GM23248 (cell line): ENCODE measurements around the gene NBPF15. TPM values are rescaled to one million over a fixed set of nuclear protein-coding genes. Genes with fewer than 3 reads are reported as not detected.
"Not testable (repeated sequence)": the region's sequence is repeated elsewhere in the genome, so short reads cannot be mapped to it uniquely, and the experiment has no call there.

Experiments
- DNase-seq: peaks from one replicate; pipeline ENCODE4 v3.0.0-alpha.2; 2015
- H2AFZ ChIP-seq: fragments of 200-600 bp; sonication (generic); 2 replicates; pipeline ENCODE4 v1.6.1; 2016; ENCODE audit warnings: antibody characterized with exemption
- H3F3A ChIP-seq: fragments of 200-600 bp; sonication (generic); 2 replicates; pipeline ENCODE4 v1.6.1; 2016; ENCODE audit warnings: mild to moderate bottlenecking, antibody characterized with exemption, mixed run types; ENCODE audit not compliant: insufficient read depth
- H3K27ac ChIP-seq: fragments of 200-600 bp; sonication (generic); 2 replicates; pipeline ENCODE4 v1.5.1; 2016; ENCODE audit warnings: mild to moderate bottlenecking
- H3K27me3 ChIP-seq: fragments of 200-600 bp; sonication (generic); replicated peaks from 2 replicates; pipeline ENCODE4 v1.6.1; 2016; ENCODE audit warnings: mild to moderate bottlenecking; ENCODE audit not compliant: insufficient read depth
- H3K36me3 ChIP-seq: fragments of 200-600 bp; sonication (generic); 2 replicates; pipeline ENCODE4 v1.6.1; 2016; ENCODE audit warnings: low read depth, mild to moderate bottlenecking
- H3K4me1 ChIP-seq: fragments of 200-600 bp; sonication (generic); 2 replicates; pipeline ENCODE4 v1.6.1; 2016; ENCODE audit warnings: mild to moderate bottlenecking; ENCODE audit not compliant: insufficient read depth
- H3K4me2 ChIP-seq: fragments of 200-600 bp; sonication (generic); one replicate; pipeline ENCODE4 v1.6.1; 2016; ENCODE audit warnings: mild to moderate bottlenecking; ENCODE audit not compliant: unreplicated experiment
- H3K4me3 ChIP-seq: fragments of 200-600 bp; sonication (generic); 2 replicates; pipeline ENCODE4 v1.5.1; 2016; ENCODE audit warnings: mild to moderate bottlenecking
- H3K79me2 ChIP-seq: fragments of 200-600 bp; sonication (generic); 2 replicates; pipeline ENCODE4 v1.6.1; 2016; ENCODE audit warnings: mild to moderate bottlenecking; ENCODE audit not compliant: insufficient read depth
- H3K9ac ChIP-seq: fragments of 200-600 bp; sonication (generic); 2 replicates; pipeline ENCODE4 v1.6.1; 2016; ENCODE audit warnings: mild to moderate bottlenecking
- H3K9me2 ChIP-seq: fragments of 200-600 bp; sonication (generic); 2 replicates; pipeline ENCODE4 v1.6.1; 2016; ENCODE audit warnings: mixed run types, mild to moderate bottlenecking, moderate library complexity; ENCODE audit not compliant: insufficient read depth
- H3K9me3 ChIP-seq: fragments of 200-600 bp; sonication (generic); one replicate; pipeline ENCODE4 v1.6.1; 2017; ENCODE audit warnings: low read depth
- H4K20me1 ChIP-seq: fragments of 200-600 bp; sonication (generic); 2 replicates; pipeline ENCODE4 v1.6.0; 2016; ENCODE audit not compliant: insufficient read depth
- WGBS, 2 experiments: methylation state at CpG; one replicate each; pipeline ENCODE4 v1.1.6; 2015 to 2017; ENCODE audit warnings: low lambda C conversion rate in 2 of 2, low coverage in 1 of 2; ENCODE audit errors: missing lambda C conversion rate in 2 of 2; 5-methylcytosine and 5-hydroxymethylcytosine counted together
- in situ Hi-C: fragments of 300-500 bp; cut with MboI; formaldehyde crosslinking; loops from 2 replicates; pipeline ENCODE4 v1.15.0; 2020
- polyA plus RNA-seq: library from polyadenylated mRNA; unstranded; fragments of >200 nt; fragmentation: Nextera tagmentation; extraction: Ambion mirVana; gene quantifications from 2 replicates; pipeline ENCODE4 v1.2.1, GENCODE V29; 2016
- small RNA-seq: library from RNA; depleted of rRNA; stranded (forward); fragments of <200 nt; gene quantifications from one replicate; pipeline ENCODE3, GENCODE V24; 2014; ENCODE audit warnings: low read depth, low replicate concordance
- total RNA-seq: library from RNA; depleted of rRNA; stranded (reverse); fragments of >200 nt; shearing (Covaris generic); gene quantifications from 2 replicates; pipeline ENCODE4 v1.2.3, GENCODE V29; 2014; rRNA removed

Gene NBPF15
- total and polyA plus RNA-seq, 2 experiments from 2014 or later, result 25.2 to 32.0 TPM

DNA sequence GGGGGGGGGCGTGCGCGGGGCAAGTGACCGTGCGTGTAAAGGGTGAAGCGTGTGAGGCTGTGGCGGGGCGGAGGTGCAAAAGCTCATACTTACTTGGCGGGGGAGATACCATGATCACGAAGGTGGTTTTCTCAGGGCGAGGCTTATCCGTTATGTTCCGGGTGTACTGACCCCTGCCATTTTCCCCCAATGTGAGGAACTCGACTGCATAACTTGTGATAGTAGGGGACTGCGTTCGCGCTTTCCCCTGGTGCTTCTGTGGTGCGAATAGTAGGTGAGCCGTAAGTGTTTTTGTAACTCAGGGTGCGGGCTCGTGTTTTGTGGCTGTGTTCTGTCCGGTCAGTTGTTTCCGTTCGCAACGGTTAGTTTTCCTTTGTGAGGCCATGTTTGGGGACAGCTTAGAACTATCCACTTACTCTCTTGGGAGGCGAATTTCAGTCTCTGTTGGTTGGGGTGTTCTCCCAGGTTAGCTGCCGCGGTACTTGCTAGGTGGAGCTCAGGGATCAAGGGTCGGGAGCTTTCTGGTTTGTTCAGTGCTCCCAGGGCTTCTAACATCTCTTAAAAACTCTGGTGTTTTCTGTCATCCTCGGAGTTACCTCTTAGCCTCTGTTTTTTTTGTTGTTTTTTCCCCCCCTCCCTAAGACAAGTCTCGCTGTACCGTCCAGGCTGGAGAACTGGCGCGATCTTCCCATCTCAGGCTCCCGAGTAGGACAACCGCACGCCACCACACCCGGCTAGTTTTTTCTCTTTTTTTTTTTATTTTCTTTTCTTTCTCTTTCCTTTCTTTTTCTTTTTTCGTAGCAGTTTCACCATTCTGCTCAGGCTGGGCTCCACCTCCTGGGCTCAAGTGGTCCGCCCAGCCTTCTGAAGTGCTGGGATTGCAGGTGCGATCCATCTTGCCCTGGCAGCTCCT is 48.7 kb downstream of the NBPF15 start:
- H3K27me3 ChIP-seq, H3K9me3 ChIP-seq, H4K20me1 ChIP-seq, H3K36me3 ChIP-seq, in situ Hi-C loops, H3K9me2 ChIP-seq, H3F3A ChIP-seq, H3K4me1 ChIP-seq, H3K79me2 ChIP-seq: not testable (repeated sequence)
- peak overlapping the region; percentile 88 for H3K27ac ChIP-seq
- H3K4me3 ChIP-seq, result peak overlapping the region; percentile 65
- H3K9ac ChIP-seq, result peak overlapping the region; percentile 82
- WGBS, 2 experiments, result 5 to 7% methylated on average over 30 to 40 of the region's 41 CpGs
- DNase-seq, result peak; percentile 95
- H2AFZ ChIP-seq, result peak overlapping the region; percentile 67
- H3K4me2 ChIP-seq, result peak overlapping the region; percentile 75

DNA sequence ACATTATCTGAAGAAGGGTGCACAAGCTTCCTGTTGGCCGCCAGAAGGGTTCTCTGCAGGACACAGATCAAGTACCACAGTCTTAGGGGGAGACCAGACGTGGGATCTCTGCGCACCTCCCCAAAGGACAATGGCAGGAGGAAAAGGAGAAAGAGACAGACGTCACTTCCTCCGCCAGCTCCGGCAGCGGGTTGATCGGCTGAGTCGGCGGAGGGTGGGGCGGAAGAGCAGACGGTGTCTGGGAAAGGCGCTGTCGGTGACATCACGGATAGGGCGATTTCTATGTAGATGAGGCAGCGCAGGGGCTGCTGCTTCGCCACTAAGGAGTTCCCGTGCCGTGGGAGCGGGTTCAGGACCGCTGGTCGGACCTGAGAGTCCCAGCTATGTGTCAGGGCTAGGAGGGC is 49.4 kb downstream of the NBPF15 start:
- H3K9me2 ChIP-seq, H3K79me2 ChIP-seq, H4K20me1 ChIP-seq, H3F3A ChIP-seq, in situ Hi-C loops, H3K4me1 ChIP-seq, H3K9me3 ChIP-seq, H3K27me3 ChIP-seq, H3K36me3 ChIP-seq: not testable (repeated sequence)
- peak overlapping the region; percentile 71 for H3K27ac ChIP-seq
- peak overlapping the region; percentile 91 for H2AFZ ChIP-seq
- DNase-seq, result peak; percentile 75
- 0 to 3% methylated on average over 11 to 19 of the region's 23 CpGs for WGBS, 2 experiments
- H3K9ac ChIP-seq, result peak overlapping the region; percentile 82
- peak overlapping the region; percentile 70 for H3K4me2 ChIP-seq
- H3K4me3 ChIP-seq, result peak overlapping the region; percentile 65

DNA sequence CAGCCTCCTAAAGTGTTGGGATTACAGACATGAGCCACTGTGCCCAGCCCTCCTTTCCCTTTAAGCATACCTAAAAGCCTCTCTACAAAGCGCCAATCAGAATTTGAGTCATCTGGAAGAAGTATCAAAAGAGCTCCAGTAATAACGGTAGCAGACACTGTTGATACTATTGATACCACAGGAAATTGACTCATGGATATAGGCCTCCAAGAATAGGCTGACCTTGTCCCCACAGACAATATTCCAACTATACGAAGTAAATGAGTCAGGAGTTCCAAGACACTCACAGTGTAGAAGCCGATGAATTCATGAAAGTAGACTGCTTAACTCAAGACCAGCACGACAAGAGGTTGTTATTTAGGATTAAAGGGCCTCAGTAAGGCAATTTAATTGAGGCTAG is 58.7 kb downstream of the NBPF15 start:
- in situ Hi-C loops, result not testable (repeated sequence)

DNA sequence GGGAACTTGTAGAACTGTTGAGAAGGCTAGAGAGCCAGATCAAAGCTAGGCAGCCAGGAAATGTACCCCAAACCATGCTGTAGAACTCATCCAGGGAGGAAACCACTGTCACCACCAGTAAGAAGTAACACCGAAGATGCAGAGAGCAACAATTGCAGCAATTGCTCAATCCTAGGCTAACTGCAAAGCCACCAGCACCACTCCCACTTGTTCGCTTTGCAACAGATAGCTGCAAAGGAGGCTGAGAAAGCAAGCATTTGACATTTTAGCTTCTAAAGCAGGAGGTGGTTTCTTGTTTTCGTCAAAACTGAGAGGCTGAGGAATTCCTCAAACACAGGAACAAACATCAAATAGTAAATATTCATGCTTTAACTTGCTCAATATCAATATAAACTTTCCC is 89.8 kb downstream of the NBPF15 start:
- H3K4me2 ChIP-seq, H3F3A ChIP-seq, DNase-seq, H3K9me2 ChIP-seq, H3K9ac ChIP-seq, H3K4me1 ChIP-seq, H2AFZ ChIP-seq, H3K9me3 ChIP-seq, H3K4me3 ChIP-seq, H3K27ac ChIP-seq, H3K79me2 ChIP-seq, H3K36me3 ChIP-seq, H4K20me1 ChIP-seq, H3K27me3 ChIP-seq, in situ Hi-C loops: not testable (repeated sequence)
- no CpG with 5 or more reads among the region's 3 CpGs for WGBS, 2 experiments

More for the DNA sequence above, 58.7 kb downstream of the NBPF15 start:
- H3K27ac ChIP-seq, H3K9ac ChIP-seq, H3K9me2 ChIP-seq, H3K79me2 ChIP-seq, H3K4me2 ChIP-seq, H3K27me3 ChIP-seq, H3F3A ChIP-seq, H3K36me3 ChIP-seq, H3K4me3 ChIP-seq, H2AFZ ChIP-seq, H3K4me1 ChIP-seq, H4K20me1 ChIP-seq, H3K9me3 ChIP-seq, DNase-seq: not testable (repeated sequence)
- 2 to 7% methylated on average over 3 to 5 of the region's 5 CpGs for WGBS, 2 experiments

Small RNA genes within 50 kb of the gene (small RNA-seq; reads per million reads assigned to genes)
- gene AC246785.4 (not detected), gene RNVU1-15 (4.9 reads per million, percentile 79 among the genes with 10 or more reads in this experiment)

Other genes starting within 250 kb of the NBPF15 start
- not detected in 2 replicates for gene PPIAL4E, start 88.0 kb downstream of the NBPF15 start, total RNA-seq
- gene PPIAL4E, start 88.0 kb downstream of the NBPF15 start, polyA plus RNA-seq, result not detected in 2 replicates
- gene PPIAL4F, start 131.2 kb upstream of the NBPF15 start, total RNA-seq, result not detected in 2 replicates
- not detected in 2 replicates for gene PPIAL4F, start 131.2 kb upstream of the NBPF15 start, polyA plus RNA-seq